Activated CD8-positive, alpha-beta T cell treated with anti-CD3 and anti-CD28 coated beads, Interleukin-2, amount 10 ng/mL, durations not matched to agents 7 days and 5 days (primary cell): ENCODE measurements around the gene NGF. TPM values are rescaled to one million over a fixed set of nuclear protein-coding genes. Genes with fewer than 3 reads are reported as not detected.
"Not testable (repeated sequence)": the region's sequence is repeated elsewhere in the genome, so short reads cannot be mapped to it uniquely, and the experiment has no call there.

Source experiments
- ATAC-seq: fragments of 150-1000 bp; cut with Tn5 transposase; one replicate; pipeline ENCODE4 v1.10.0; 2021; ENCODE audit warnings: moderate library complexity
- CTCF ChIA-PET: fragments of 350-600 bp; sonication (Branson Sonifier 250); formaldehyde crosslinking; loops from one replicate; lab custom pipeline; 2021; ENCODE audit warnings: antibody characterized with exemption; lab: Charles Lee
- POLR2A ChIA-PET: fragments of 350-600 bp; sonication (Branson Sonifier 250); formaldehyde crosslinking; loops from one replicate; lab custom pipeline; 2021; ENCODE audit warnings: antibody characterized with exemption; lab: Charles Lee
- DNase-seq: peaks from one replicate; pipeline ENCODE4 v3.0.0-alpha.2; 2020
- H3K27ac Mint-ChIP-seq: one replicate; pipeline ENCODE4 v1.8.0; 2021; ENCODE audit warnings: mild to moderate bottlenecking, mixed read lengths
- H3K27me3 Mint-ChIP-seq: one replicate; pipeline ENCODE4 v1.8.0; 2021; ENCODE audit warnings: low read depth, mixed read lengths
- H3K36me3 Mint-ChIP-seq: one replicate; pipeline ENCODE4 v1.8.0; 2021; ENCODE audit warnings: low read depth, mixed read lengths
- H3K4me1 Mint-ChIP-seq: one replicate; pipeline ENCODE4 v1.8.0; 2021; ENCODE audit warnings: low read depth, mixed read lengths
- H3K4me3 Mint-ChIP-seq: one replicate; pipeline ENCODE4 v1.8.0; 2021; ENCODE audit warnings: mild to moderate bottlenecking, mixed read lengths
- H3K9me3 Mint-ChIP-seq: one replicate; pipeline ENCODE4 v1.8.0; 2022; ENCODE audit warnings: mixed read lengths; ENCODE audit not compliant: insufficient read depth
- total RNA-seq, 2 experiments: library from RNA; stranded (reverse); gene quantifications; one replicate each; pipeline ENCODE4 v1.2.3, GENCODE V29; 2021

NGF gene
- total RNA-seq, 2 experiments from 2014 or later: not detected

DNA sequence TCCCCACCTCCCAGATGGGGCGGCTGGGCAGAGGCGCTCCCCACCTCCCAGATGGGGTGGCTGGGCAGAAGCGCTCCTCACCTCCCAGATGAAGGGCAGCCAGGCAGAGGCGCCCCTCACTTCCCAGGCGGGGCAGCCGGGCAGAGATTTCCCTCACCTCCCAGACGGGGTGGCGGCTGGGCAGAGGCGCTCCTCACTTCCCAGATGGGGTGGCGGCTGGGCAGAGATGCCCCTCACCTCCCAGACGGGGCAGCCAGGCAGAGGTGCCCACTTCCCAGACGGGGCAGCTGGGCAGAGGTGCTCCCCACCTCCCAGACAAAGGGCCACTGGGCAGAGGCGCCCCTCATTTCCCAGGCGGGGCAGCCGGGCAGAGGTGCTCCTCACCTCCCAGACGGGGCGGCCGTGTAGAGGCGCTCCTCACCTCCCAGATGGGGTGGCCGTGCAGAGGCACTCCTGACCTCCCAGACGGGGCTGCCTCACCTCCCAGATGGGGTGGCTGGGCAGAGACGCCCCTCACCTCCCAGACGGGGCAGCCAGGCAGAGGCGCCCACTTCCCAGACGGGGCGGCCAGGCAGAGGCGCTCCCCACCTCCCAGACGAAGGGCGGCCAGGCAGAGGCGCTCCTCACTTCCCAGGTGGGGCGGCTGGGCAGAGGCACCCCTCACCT, 21.9 kb upstream of the NGF start:
- ATAC-seq, POLR2A ChIA-PET, H3K4me1 Mint-ChIP-seq, H3K9me3 Mint-ChIP-seq, H3K36me3 Mint-ChIP-seq, H3K27ac Mint-ChIP-seq, H3K4me3 Mint-ChIP-seq, DNase-seq, H3K27me3 Mint-ChIP-seq, CTCF ChIA-PET: not testable (repeated sequence)

DNA sequence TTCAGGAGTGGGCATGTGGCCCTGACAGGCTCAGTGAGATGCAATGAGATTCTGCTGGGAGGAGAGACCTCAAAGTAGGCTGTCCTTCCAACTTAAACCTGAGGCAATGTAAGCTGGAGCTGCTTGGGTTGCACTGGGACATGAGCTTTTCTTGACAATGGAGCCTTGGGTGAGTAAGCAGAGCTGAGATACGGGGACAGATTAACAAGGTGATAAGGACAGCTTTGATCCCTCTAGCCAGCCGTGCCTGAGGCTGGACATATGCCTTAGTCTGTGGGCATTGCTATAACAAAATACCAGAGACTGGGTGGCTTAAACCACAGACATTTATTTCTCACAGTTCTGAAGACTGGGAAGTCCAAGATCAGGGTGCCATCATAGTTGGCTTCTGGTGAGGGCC, 18.3 kb upstream of the NGF start:
- no peaks in the 10 kb centered on the region for H3K36me3 Mint-ChIP-seq
- H3K4me3 Mint-ChIP-seq: no peak overlapping the region
- no peaks in the 10 kb centered on the region for H3K4me1 Mint-ChIP-seq
- no peaks in the 10 kb centered on the region for H3K27me3 Mint-ChIP-seq
- no peak for ATAC-seq
- DNase-seq: no peak
- H3K27ac Mint-ChIP-seq: no peak overlapping the region
- POLR2A ChIA-PET: no interaction called here
- peaks cover 4% of the 10 kb centered on the region for H3K9me3 Mint-ChIP-seq
- CTCF ChIA-PET: no interaction called here

DNA sequence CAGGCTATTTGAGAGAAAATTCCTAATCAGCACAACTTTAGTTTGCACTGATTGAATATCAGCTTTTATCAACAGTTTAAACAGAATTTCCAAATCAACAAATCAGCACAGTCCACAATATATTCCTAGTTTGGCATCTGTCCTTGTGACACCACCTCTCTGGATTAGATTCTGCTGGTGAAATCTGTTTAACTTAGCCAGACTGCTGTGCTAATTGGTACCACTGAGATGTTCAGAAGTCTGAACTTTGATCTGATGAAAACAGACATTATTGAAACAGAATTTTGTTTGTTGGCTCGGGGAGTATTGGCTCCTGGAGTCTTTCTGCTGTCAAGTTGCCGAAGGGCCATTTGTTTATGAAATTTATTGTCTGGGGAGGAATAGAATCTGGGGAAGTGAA, 17.0 kb upstream of the NGF start:
- no peaks in the 10 kb centered on the region for H3K27me3 Mint-ChIP-seq
- no peak overlapping the region for H3K4me3 Mint-ChIP-seq
- no peak overlapping the region for H3K27ac Mint-ChIP-seq
- no peak for ATAC-seq
- H3K4me1 Mint-ChIP-seq: no peaks in the 10 kb centered on the region
- ChIA-PET POLR2A (no interaction called here), CTCF (no interaction called here)
- H3K36me3 Mint-ChIP-seq: no peaks in the 10 kb centered on the region
- DNase-seq: no peak
- H3K9me3 Mint-ChIP-seq: no peaks in the 10 kb centered on the region

DNA sequence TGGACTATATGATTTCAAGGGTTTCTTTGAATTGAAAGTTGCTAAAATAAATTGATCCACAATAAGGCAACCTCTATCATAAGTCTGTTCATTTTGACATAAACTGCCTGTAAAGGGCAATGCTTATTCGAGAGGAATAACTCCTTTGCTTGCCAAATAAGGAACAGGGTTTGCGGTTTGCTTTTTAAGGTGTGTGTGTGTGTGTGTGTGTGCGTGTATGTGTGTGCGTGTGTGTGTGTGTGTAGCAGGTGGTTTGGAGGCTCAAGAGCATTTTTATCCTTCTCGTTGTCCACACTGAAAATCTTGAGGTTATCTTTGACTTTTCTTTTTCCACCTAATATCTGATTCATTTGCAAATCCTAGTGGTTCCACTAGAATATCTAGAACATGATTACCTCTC, 13.1 kb upstream of the NGF start:
- H3K27me3 Mint-ChIP-seq: no peaks in the 10 kb centered on the region
- H3K4me1 Mint-ChIP-seq: no peaks in the 10 kb centered on the region
- no peak overlapping the region for H3K27ac Mint-ChIP-seq
- H3K4me3 Mint-ChIP-seq: no peak overlapping the region
- no peaks in the 10 kb centered on the region for H3K36me3 Mint-ChIP-seq
- ChIA-PET POLR2A (no interaction called here), CTCF (no interaction called here)
- no peaks in the 10 kb centered on the region for H3K9me3 Mint-ChIP-seq
- DNase-seq (no peak), ATAC-seq (no peak)

DNA sequence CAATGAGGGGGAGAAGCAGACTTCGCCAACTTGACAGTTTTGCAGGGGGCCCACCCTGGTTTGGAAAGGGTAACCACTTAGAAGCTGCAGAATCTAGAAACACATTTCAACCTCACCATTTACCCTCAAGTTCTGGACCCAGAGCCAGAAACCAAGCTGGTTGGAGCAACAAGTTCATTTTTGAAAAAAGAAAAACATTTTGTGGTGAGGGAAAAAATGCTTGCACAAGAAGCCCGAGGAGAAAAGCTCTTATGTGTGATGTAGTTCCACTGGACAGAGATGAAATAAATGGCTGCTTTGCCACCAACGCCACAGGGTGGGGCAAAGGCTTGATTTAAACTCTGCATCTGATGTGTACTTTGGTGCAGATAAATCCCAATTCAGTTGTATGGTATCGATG, 10.6 kb upstream of the NGF start:
- Mint-ChIP-seq H3K27ac (no peak overlapping the region), H3K27me3 (no peaks in the 10 kb centered on the region), H3K4me3 (no peak overlapping the region), H3K9me3 (no peaks in the 10 kb centered on the region), H3K4me1 (no peaks in the 10 kb centered on the region), H3K36me3 (no peaks in the 10 kb centered on the region)
- ChIA-PET POLR2A (no interaction called here), CTCF (no interaction called here)
- ATAC-seq (no peak), DNase-seq (no peak)

DNA sequence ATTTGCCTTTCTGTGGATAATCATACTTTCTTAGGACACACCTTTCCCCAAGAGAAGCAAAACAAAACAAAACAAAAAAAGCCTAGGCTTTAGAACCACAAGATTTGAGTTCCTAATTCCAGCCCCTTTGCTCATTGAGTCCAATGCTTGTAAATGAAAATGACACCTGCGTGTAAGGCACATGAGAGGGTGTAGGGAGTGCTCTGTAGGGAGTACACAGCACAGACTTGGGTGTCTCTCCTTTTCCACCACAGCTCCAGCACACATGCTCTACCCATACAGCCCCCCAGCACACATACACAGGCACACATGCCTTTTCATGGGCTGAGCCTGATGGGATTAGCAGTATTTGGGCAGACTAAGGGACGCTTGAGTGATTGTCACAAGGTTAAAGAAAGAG, 9.2 kb upstream of the NGF start:
- H3K4me3 Mint-ChIP-seq: no peak overlapping the region
- H3K9me3 Mint-ChIP-seq: no peaks in the 10 kb centered on the region
- ChIA-PET POLR2A (no interaction called here), CTCF (no interaction called here)
- no peaks in the 10 kb centered on the region for H3K36me3 Mint-ChIP-seq
- DNase-seq (no peak), ATAC-seq (no peak)
- H3K4me1 Mint-ChIP-seq: no peaks in the 10 kb centered on the region
- no peak overlapping the region for H3K27ac Mint-ChIP-seq
- no peaks in the 10 kb centered on the region for H3K27me3 Mint-ChIP-seq

DNA sequence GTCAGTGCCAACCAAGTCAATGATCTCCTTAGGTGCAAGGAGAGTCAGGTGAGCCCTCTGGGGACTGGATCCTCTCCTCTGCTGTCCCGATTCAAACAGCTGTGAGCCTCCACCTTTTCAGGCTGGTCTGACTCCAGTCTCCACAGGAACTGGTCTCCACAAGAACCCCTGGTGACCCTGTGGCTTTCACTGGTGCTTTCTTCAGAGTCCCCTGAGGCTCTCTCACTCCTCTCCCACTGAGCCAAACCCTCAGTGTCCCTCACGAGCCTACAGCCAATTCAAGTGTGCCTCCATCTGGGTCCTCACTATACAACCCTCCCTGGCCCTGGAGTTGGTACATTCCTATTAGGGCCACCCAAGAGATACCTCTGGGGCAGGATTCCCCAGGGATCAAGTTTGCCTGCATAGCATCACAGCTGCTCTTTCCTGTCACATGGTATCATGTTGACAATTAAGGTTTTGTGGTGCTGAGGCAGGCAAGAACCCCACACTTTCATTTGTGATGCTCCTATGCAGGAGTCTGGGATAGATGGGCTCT, 5.2 kb upstream of the NGF start:
- DNase-seq: no peak
- CTCF ChIA-PET: no interaction called here
- no peak for ATAC-seq
- Mint-ChIP-seq H3K4me1 (no peaks in the 10 kb centered on the region), H3K36me3 (no peaks in the 10 kb centered on the region), H3K9me3 (no peaks in the 10 kb centered on the region), H3K27me3 (peaks cover 9% of the 10 kb centered on the region), H3K4me3 (no peak overlapping the region), H3K27ac (no peak overlapping the region)
- POLR2A ChIA-PET: no interaction called here

DNA sequence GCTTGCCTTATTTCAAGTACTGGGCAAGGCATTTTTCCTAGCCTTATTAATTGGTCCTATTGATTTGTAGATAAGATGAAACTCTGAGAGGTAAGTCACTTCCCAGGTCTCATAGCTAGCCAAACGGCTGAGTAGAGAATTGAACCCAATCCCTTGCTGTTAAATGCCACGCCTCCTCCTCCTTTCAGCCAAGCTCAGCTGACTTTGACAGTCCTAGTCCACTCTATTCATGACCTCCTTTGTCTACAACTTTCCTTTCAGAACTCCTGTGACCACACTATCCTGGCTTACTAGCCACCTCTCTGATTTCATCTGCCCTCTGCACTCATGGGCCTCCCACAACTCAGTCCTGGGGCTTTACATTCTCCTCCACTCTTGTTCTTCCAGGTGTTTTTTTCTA, 3.9 kb upstream of the NGF start:
- DNase-seq: no peak
- no peaks in the 10 kb centered on the region for H3K36me3 Mint-ChIP-seq
- ChIA-PET CTCF (no interaction called here), POLR2A (no interaction called here)
- H3K4me1 Mint-ChIP-seq: no peaks in the 10 kb centered on the region
- H3K4me3 Mint-ChIP-seq: no peak overlapping the region
- ATAC-seq: no peak
- H3K27ac Mint-ChIP-seq: no peak overlapping the region
- peaks cover 19% of the 10 kb centered on the region for H3K27me3 Mint-ChIP-seq
- H3K9me3 Mint-ChIP-seq: no peaks in the 10 kb centered on the region

DNA sequence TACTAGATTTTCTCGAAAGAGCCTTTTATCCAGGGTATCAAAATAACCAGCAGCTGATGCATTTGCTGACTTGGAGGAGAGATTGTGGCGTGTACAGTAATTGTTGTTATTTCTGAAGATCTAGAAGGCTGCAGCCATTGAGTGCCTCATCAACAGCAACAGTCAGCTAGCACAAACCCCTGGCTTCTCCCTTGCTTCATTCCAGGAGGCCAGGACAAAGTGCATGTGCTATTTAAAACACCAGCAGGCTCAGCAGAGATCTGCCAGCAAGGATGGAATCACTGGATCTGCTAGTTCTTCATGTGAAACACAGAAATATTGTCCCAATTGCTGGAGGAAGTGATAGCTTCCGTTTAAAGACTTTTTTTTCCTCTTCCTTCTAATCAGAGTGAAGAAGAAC, 2.8 kb upstream of the NGF start:
- Mint-ChIP-seq H3K4me1 (no peaks in the 10 kb centered on the region), H3K9me3 (no peaks in the 10 kb centered on the region), H3K4me3 (no peak overlapping the region), H3K27ac (no peak overlapping the region), H3K27me3 (peaks cover 28% of the 10 kb centered on the region), H3K36me3 (no peaks in the 10 kb centered on the region)
- ATAC-seq (no peak), DNase-seq (no peak)
- CTCF ChIA-PET: no interaction called here
- POLR2A ChIA-PET: no interaction called here

DNA sequence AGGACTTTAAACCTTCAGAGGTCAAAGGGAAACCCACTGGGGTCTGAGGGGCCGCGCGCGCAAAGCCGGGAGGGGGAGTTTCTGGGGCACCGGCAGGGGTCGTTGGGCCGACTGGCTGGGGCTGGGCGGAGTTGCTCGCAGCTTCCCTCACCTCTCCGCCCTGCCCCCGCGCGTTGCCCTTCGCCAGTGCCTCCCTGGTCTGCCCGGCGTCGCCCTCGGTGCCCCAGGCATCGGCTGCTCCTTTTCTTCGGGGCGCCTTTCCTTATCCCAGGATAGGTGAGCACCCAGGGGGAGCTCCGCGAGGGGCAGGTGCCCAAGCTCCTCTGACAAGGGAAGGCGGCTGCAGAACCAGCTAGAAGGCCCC, 390 bp upstream of the NGF start:
- Mint-ChIP-seq H3K27me3 (peaks cover 28% of the 10 kb centered on the region), H3K4me1 (no peaks in the 10 kb centered on the region), H3K27ac (no peak overlapping the region), H3K9me3 (no peaks in the 10 kb centered on the region), H3K36me3 (no peaks in the 10 kb centered on the region), H3K4me3 (no peak overlapping the region)
- ATAC-seq (no peak), DNase-seq (no peak)
- ChIA-PET CTCF (no interaction called here), POLR2A (no interaction called here)

DNA sequence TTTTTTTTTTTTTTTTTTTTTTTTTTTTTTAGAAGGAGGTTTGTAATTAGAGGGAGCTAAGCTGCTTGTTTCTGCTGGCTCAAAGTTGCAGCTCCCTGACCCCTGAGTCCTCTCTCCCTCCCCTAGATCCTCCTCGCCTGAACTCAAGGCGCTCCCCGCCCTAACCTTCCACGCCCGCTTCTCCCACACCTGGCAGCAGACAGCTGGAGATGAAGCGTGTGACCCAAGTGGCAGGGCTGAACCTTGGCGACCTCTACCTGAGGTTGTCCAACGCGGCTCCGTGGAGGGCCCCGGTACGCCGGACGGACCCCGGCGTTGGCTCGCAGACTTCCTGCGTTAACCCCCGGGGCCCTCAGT, 795 bp downstream of the NGF start:
- ATAC-seq (no peak), DNase-seq (no peak)
- Mint-ChIP-seq H3K4me1 (no peaks in the 10 kb centered on the region), H3K27ac (no peak overlapping the region), H3K36me3 (no peaks in the 10 kb centered on the region), H3K27me3 (peaks cover 28% of the 10 kb centered on the region), H3K9me3 (no peaks in the 10 kb centered on the region), H3K4me3 (no peak overlapping the region)
- ChIA-PET CTCF (no interaction called here), POLR2A (no interaction called here)

DNA sequence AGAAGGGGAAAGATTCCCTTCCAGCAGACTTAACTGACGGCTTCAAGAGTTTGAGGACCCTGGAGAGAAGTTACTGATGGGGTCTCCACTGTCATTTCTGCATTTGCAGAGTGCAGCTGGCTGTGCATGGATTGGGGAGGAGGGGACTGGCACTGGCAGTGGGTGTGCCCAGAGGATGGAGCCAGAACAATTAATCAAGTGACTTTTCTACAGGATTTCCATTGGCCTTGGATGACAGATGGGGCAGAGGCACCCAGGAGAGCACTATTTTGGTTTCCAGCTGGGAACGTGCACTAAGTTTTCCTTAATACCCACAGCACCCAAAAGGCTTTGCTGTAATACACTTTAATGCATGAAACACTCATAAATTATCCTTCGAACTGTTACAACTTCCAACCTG, 1.3 kb downstream of the NGF start:
- DNase-seq (no peak), ATAC-seq (no peak)
- no peaks in the 10 kb centered on the region for H3K9me3 Mint-ChIP-seq
- no peaks in the 10 kb centered on the region for H3K4me1 Mint-ChIP-seq
- ChIA-PET POLR2A (no interaction called here), CTCF (no interaction called here)
- no peak overlapping the region for H3K27ac Mint-ChIP-seq
- H3K27me3 Mint-ChIP-seq: peaks cover 28% of the 10 kb centered on the region
- H3K36me3 Mint-ChIP-seq: no peaks in the 10 kb centered on the region
- no peak overlapping the region for H3K4me3 Mint-ChIP-seq
